Natural killer cell (primary cell): ENCODE data around the gene LRCH1. TPM values are rescaled to one million over a fixed set of nuclear protein-coding genes. Genes with fewer than 3 reads are reported as not detected.

Experiments
- ATAC-seq, 3 donors: fragments of 150-1000 bp in 2 of 3; fragments of 200-7000 bp in 1 of 3; cut with Tn5 transposase; 1 replicate in 1 of 3; 2 replicates in 2 of 3; pipeline ENCODE4 v1.10.0; 2021; ENCODE audit warnings: mild to moderate bottlenecking in 2 of 3, moderate library complexity in 2 of 3
- DNase-seq, 2 donors: peaks; one replicate each; pipeline versions ENCODE4 v3.0.0 to v3.0.0-alpha.2; 2013 to 2021; ENCODE audit warnings: mixed read lengths in 1 of 2
- H3K27ac ChIP-seq: one replicate; pipeline ENCODE4 v1.5.1; 2013; ENCODE audit warnings: mild to moderate bottlenecking, low read length
- H3K27me3 ChIP-seq: one replicate; pipeline ENCODE4 v1.6.1; 2013; ENCODE audit warnings: low read length; ENCODE audit not compliant: control insufficient read depth, insufficient read depth
- H3K36me3 ChIP-seq: one replicate; pipeline ENCODE4 v1.6.1; 2013; ENCODE audit warnings: low read length; ENCODE audit not compliant: control insufficient read depth, insufficient read depth
- H3K4me1 ChIP-seq: one replicate; pipeline ENCODE4 v1.6.1; 2013; ENCODE audit warnings: low read length; ENCODE audit not compliant: control insufficient read depth, insufficient read depth
- H3K4me3 ChIP-seq: one replicate; pipeline ENCODE4 v1.5.1; 2013; ENCODE audit warnings: low read length
- H3K9me3 ChIP-seq: one replicate; pipeline ENCODE4 v1.6.1; 2013; ENCODE audit warnings: low read length; ENCODE audit not compliant: control insufficient read depth, insufficient read depth
- H3K27ac Mint-ChIP-seq, 2 donors: one replicate each; pipeline ENCODE4 v1.8.0; 2022; ENCODE audit warnings: mild to moderate bottlenecking in 2 of 2, mixed read lengths in 2 of 2, moderate library complexity in 1 of 2
- H3K27me3 Mint-ChIP-seq, 2 donors: one replicate each; pipeline ENCODE4 v1.8.0; 2022; ENCODE audit warnings: low read depth in 2 of 2, mixed read lengths in 2 of 2
- H3K36me3 Mint-ChIP-seq: one replicate; pipeline ENCODE4 v1.8.0; 2022; ENCODE audit warnings: mixed read lengths
- H3K4me1 Mint-ChIP-seq, 2 donors: one replicate each; pipeline ENCODE4 v1.8.0; 2022; ENCODE audit warnings: mixed read lengths in 2 of 2
- H3K4me3 Mint-ChIP-seq: one replicate; pipeline ENCODE4 v1.8.0; 2022; ENCODE audit warnings: mild to moderate bottlenecking, moderate library complexity, mixed read lengths
- H3K9me3 Mint-ChIP-seq, 2 donors: one replicate each; pipeline ENCODE4 v1.8.0; 2022; ENCODE audit warnings: mixed read lengths in 2 of 2
- CTCF ChIP-seq: fragments of 200-600 bp; IDR thresholded peaks from one replicate; pipeline ENCODE4 v1.8.0; 2022; ENCODE audit warnings: antibody characterized with exemption
- WGBS: methylation state at CpG from one replicate; pipeline ENCODE4 v1.1.7; 2013; ENCODE audit warnings: missing lambda C conversion rate; ENCODE audit not compliant: insufficient coverage; 5-methylcytosine and 5-hydroxymethylcytosine counted together
- intact Hi-C: fragments of 100-400 bp; cut with micrococcal nuclease; formaldehyde crosslinking; loops from one replicate; pipeline ENCODE4 v1.14.2; 2022
- total RNA-seq, 4 donors: library from RNA; stranded (reverse); fragments of 120-200 nt in 1 of 4; gene quantifications; one replicate each; pipeline versions ENCODE4 v1.2.3 to v1.2.4, GENCODE V29; 2013 to 2022

The LRCH1 gene
- total RNA-seq, 3 donors from 2014 or later (not counting 1 experiment from before 2014, with no cell fraction given) = 23.7 to 32.2 (median 29.6) TPM

- Mint-ChIP-seq H3K9me3 (no peaks in the 10 kb centered on the region), H3K4me1 (peaks cover 68 to 72% of the 10 kb centered on the region in 2 donors), H3K36me3 (no peaks in the 10 kb centered on the region), H3K27ac (peak overlapping the region in 1 of 2 donors; percentile 10), H3K4me3 (no peak overlapping the region), H3K27me3 (no peaks in the 10 kb centered on the region)
- no peaks in the 10 kb centered on the region for H3K27me3 ChIP-seq
- H3K36me3 ChIP-seq = no peaks in the 10 kb centered on the region
- TF ChIP-seq CTCF = no peak
- H3K4me1 ChIP-seq = peaks cover 5% of the 10 kb centered on the region
- DNase-seq = no peak
- H3K9me3 ChIP-seq = no peaks in the 10 kb centered on the region
- H3K4me3 ChIP-seq = no peak overlapping the region
- ATAC-seq = no peak
- H3K27ac ChIP-seq = no peak overlapping the region
- 90% methylated on average over 4 of the region's 4 CpGs for WGBS
- intact Hi-C loops = no loop called here
These were observed 84.2 kb downstream of the LRCH1 start for GRCh38 chr13:46637213-46637612.

- no peak for TF ChIP-seq CTCF
- ATAC-seq (no peak), DNase-seq (no peak)
- Histone ChIP-seq H3K4me3 (no peak overlapping the region), H3K27me3 (no peaks in the 10 kb centered on the region), H3K27ac (no peak overlapping the region), H3K9me3 (no peaks in the 10 kb centered on the region), H3K36me3 (no peaks in the 10 kb centered on the region), H3K4me1 (peaks cover 5% of the 10 kb centered on the region)
- Mint-ChIP-seq H3K9me3 (no peaks in the 10 kb centered on the region), H3K27ac (no peak overlapping the region), H3K4me1 (peaks cover 71 to 76% of the 10 kb centered on the region in 2 donors), H3K4me3 (no peak overlapping the region), H3K36me3 (no peaks in the 10 kb centered on the region), H3K27me3 (no peaks in the 10 kb centered on the region)
- intact Hi-C loops = no loop called here
- WGBS = 100% methylated on average over 1 of the region's 2 CpGs
These were observed 85.3 kb downstream of the LRCH1 start for GRCh38 chr13:46638262-46638661.

- intact Hi-C loops = no loop called here
- no peaks in the 10 kb centered on the region for H3K27me3 ChIP-seq
- no peaks in the 10 kb centered on the region for H3K36me3 ChIP-seq
- no peak overlapping the region for H3K4me3 ChIP-seq
- peaks cover 70 to 74% of the 10 kb centered on the region in 2 donors for H3K4me1 Mint-ChIP-seq
- no peaks in the 10 kb centered on the region for H3K27me3 Mint-ChIP-seq
- H3K4me1 ChIP-seq = peaks cover 5% of the 10 kb centered on the region
- peak overlapping the region in 1 of 2 donors; percentile 9 for H3K27ac Mint-ChIP-seq
- no peak for DNase-seq
- H3K9me3 Mint-ChIP-seq = no peaks in the 10 kb centered on the region
- H3K4me3 Mint-ChIP-seq = no peak overlapping the region
- no peaks in the 10 kb centered on the region for H3K9me3 ChIP-seq
- no peak for TF ChIP-seq CTCF
- WGBS = 88% methylated on average over 5 of the region's 5 CpGs
- H3K36me3 Mint-ChIP-seq = no peaks in the 10 kb centered on the region
- no peak for ATAC-seq
- no peak overlapping the region for H3K27ac ChIP-seq
These were observed 86.3 kb downstream of the LRCH1 start for GRCh38 chr13:46639033-46639981.
